Subcutaneous adipose tissue (tissue), 4 donors: ENCODE data around the gene ERBIN. TPM values are rescaled to one million over a fixed set of nuclear protein-coding genes. Genes with fewer than 3 reads are reported as not detected.

Experiments
- CTCF ChIP-seq: fragments of 450-650 bp; IDR thresholded peaks from one replicate; pipeline ENCODE4 v1.5.1; 2016; ENCODE audit warnings: low read depth, mild to moderate bottlenecking, control low read depth, antibody characterized with exemption, moderate library complexity
- total RNA-seq, 4 donors: library from RNA; depleted of rRNA; stranded (reverse); fragments of >200 nt; gene quantifications; one replicate each; pipeline ENCODE4 v1.1.0, GENCODE V29; 2016

Gene ERBIN
- total RNA-seq, 4 donors from 2014 or later: 50.3 to 119 (median 70.5) TPM

GRCh38 chr5:65970481-65971367 is 44.3 kb downstream of the ERBIN start:
- no peak for TF ChIP-seq CTCF

- TF ChIP-seq CTCF: no peak
Measured at GRCh38 chr5:65971643-65972042, 45.3 kb downstream of the ERBIN start.

- no peak for TF ChIP-seq CTCF
Measured at GRCh38 chr5:65978251-65978650, 51.9 kb downstream of the ERBIN start.

- no peak for TF ChIP-seq CTCF
Measured at GRCh38 chr5:65981548-65981947, 55.2 kb downstream of the ERBIN start.

GRCh38 chr5:65981969-65982619 is 55.7 kb downstream of the ERBIN start:
- no peak for TF ChIP-seq CTCF

GRCh38 chr5:65982635-65983034 is 56.3 kb downstream of the ERBIN start:
- TF ChIP-seq CTCF: no peak

GRCh38 chr5:65984098-65984885 is 57.9 kb downstream of the ERBIN start:
- no peak for TF ChIP-seq CTCF
